ENCODE measurements around the gene SYNDIG1L. TPM values are rescaled to one million over a fixed set of nuclear protein-coding genes. Genes with fewer than 3 reads are reported as not detected.

SYNDIG1L gene
- total and polyA plus RNA-seq, 2 of the 8 experiments (the other 6 are each of a cell fraction or from before 2014, with no cell fraction given), result 3.0 to 3.2 TPM

DNA sequence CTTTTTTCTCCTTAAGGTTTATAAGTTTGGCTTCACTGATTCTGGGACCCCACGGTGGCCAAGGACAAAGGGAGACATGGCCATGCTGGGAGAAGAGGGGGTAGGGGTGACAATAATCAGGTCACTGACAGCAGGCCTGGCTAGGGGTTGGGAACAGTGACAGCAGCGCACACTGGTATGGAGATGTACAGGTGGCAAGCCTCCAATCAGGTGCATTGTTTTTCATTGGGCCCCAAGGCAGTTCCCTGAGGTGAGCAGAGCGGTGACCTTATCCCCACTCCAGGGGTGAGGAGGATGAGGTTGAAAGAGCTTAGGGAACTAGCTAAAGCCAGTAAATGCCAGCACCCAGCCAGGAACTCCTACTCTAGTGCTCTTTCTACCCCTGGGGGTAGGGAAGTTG, 1.4 kb downstream of the SYNDIG1L start (continued):
- TF ChIP-seq KDM4A (IDR thresholded peaks at IDR 0.05; ENCODE audit: low read depth, low read length, severe bottlenecking) (no peak), MAFK (IDR thresholded peaks at IDR 0.05; ENCODE audit: low read depth, low read length) (no peak), CHD1 (IDR thresholded peaks at IDR 0.05; ENCODE audit: low read depth, low read length) (no peak), HDAC2 (IDR thresholded peaks at IDR 0.05; ENCODE audit: borderline replicate concordance in 1 of 2, low read depth in 2 of 2, low read length in 2 of 2) (no peak), TCF12 (IDR thresholded peaks at IDR 0.05; ENCODE audit: low read depth, low read length) (no peak), POU5F1 (IDR thresholded peaks at IDR 0.05; ENCODE audit: low read depth, low read length) (no peak)

All from H1 (cell line).